NCI-H2107 treated with DMSO at 0.1 percent for 48 hours (cell line): Measurements from ENCODE around the gene SNX10.
A peak's percentile ranks its signal among the peaks of the same experiment; 100 is the strongest.
"Not testable (repeated sequence)": the region's sequence is repeated elsewhere in the genome, so short reads cannot be mapped to it uniquely, and the experiment has no call there.

Experiments
- DNase-seq: peaks from one replicate; lab custom pipeline; 2025; ENCODE audit not compliant: unreplicated experiment; lab: John Stamatoyannopoulos, UW

The SNX10 gene, protein sequence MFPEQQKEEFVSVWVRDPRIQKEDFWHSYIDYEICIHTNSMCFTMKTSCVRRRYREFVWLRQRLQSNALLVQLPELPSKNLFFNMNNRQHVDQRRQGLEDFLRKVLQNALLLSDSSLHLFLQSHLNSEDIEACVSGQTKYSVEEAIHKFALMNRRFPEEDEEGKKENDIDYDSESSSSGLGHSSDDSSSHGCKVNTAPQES

GRCh38 chr7:26291699-26292538 is at the start of gene SNX10:
TSS of gene SNX10 (plus strand) at chr7:26291862. CDS start at chr7:26346443, 54,581 bp downstream.
- DNase-seq: peak; percentile 49

- no peak for DNase-seq
Observed at GRCh38 chr7:26245150-26245549, 46.5 kb upstream of the SNX10 start.

DNA sequence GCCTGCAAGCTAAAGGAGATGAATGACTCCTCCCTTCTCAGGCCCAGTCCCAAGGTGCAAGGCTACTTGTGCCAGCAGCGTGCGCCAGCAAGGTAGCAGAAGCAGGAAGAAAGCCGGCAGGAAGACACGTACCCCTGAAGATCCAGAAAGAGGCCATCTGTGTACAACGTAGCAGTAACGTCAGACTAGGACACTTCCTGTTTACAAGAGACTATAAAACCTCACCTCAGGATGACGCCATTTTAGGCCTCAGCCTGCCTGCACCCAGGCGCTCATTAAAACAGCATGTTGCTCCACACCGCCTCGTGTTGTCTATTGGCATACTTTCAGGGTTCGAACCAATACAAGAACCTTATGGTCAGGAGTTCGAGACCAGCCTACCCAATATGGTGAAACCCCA is 41.4 kb upstream of the SNX10 start:
- no peak for DNase-seq

DNA sequence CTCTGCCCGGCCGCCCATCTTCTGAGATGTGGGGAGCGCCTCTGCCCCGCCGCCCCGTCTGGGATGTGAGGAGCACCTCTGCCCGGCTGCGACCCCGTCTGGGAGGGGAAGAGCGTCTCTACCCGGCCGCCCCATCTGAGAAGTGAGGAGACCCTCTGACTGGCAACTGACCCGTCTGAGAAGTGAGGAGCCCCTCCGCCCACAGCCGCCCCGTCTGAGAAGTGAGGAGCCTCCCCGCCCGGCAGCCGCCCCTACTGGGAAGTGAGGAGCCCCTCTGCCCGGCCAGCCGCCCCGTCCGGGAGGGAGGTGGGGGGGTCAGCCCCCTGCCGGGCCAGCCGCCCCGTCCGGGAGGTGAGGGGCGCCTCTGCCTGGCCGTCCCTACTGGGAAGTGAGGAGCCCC is 29.8 kb upstream of the SNX10 start:
- DNase-seq: not testable (repeated sequence)

GRCh38 chr7:26265065-26265464 is 26.6 kb upstream of the SNX10 start:
- DNase-seq: no peak

GRCh38 chr7:26265499-26266075 is 26.1 kb upstream of the SNX10 start:
- no peak for DNase-seq

GRCh38 chr7:26267601-26268166 is 24.0 kb upstream of the SNX10 start:
- DNase-seq: no peak

GRCh38 chr7:26275213-26275612 is 16.4 kb upstream of the SNX10 start:
- DNase-seq: no peak

DNA sequence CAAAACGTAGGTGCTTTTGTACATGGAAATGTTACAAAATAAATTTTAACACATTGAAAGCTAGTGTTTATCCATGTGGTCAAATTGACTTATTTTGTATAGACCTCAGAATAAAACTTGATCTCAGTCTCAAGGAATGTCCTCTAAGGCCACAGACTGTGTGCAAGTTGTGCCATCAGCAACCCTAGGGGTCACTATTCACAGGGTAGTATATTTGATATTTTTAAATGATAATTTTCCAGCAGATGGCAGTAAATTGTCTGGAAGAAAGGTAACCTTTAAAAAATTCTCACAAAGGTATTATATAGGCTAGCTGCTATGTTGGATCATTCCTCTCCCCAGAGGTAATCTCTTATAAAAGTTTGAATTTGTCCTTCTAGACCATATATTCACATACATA is 12.9 kb upstream of the SNX10 start:
- DNase-seq: no peak

- DNase-seq: no peak
Observed at GRCh38 chr7:26279405-26279804, 12.3 kb upstream of the SNX10 start.

GRCh38 chr7:26280097-26280496 is 11.6 kb upstream of the SNX10 start:
- DNase-seq: no peak

- no peak for DNase-seq
Observed at GRCh38 chr7:26280723-26281122, 10.9 kb upstream of the SNX10 start.

GRCh38 chr7:26284477-26284876 is 7.2 kb upstream of the SNX10 start:
- no peak for DNase-seq

GRCh38 chr7:26284995-26285632 is 6.5 kb upstream of the SNX10 start:
- no peak for DNase-seq

DNA sequence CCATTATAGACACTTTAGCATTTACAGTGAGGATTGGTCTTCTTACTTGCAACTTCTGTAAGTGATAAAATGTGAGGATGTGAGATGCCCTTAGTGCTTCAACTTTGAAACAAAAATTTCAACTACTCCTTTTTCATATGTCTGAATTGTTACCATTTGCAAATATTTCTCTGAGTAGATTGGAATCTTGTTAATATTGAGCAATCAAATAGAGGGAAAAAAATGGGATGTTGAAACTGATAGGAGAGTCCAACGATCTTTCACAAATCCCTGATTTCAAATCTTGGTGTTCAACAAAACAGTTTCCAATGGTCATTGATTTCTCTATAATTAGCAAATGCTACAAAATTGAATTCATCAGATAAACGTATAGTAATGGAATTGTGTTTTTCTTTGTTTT is 5.5 kb upstream of the SNX10 start:
- no peak for DNase-seq

DNA sequence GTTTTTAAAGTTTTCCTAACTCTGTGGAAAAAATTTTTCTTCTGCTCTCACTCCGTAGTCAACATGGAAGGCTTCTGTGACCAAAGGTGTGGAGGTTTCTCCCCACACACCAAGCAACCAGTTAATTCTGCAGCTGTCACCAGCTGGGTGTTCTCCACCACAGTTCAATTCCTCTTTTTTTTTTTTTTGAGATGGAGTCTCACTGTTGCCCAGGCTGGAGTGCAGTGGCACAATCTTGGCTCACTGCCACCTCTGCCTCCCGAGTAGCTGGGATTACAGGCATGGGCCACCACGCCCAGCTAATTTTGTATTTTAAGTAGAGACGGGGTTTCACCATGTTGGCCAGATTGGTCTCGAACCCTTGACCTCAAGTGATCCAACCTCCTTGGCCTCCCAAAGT is 3.5 kb upstream of the SNX10 start:
- not testable (repeated sequence) for DNase-seq

DNA sequence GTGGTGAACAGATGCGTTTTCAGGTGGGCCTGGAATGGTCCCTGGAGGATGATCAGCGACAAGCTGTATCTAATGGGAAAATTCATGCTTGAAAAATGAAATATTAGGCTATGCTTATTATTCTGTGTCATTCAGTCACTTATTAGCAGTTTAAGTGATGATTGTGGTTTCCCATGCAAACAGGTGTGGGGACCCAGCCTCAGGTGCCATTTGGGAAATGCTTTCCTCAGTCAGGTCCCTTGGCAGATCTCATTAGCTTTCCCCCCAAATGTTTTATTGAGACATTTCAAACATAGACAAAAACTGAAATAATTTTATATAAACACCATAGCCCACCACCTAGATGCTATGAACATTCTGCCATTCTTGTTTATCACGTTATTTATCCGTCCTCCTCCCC is 411 bp upstream of the SNX10 start:
- no peak for DNase-seq

GRCh38 chr7:26292768-26293560 is 1.3 kb downstream of the SNX10 start:
- no peak for DNase-seq

GRCh38 chr7:26293569-26294308 is 2.1 kb downstream of the SNX10 start:
- DNase-seq: no peak

GRCh38 chr7:26295015-26295414 is 3.4 kb downstream of the SNX10 start:
- no peak for DNase-seq
